Right ventricle myocardium inferior (tissue), 1 donor: ENCODE data around the gene NRARP. TPM values are rescaled to one million over a fixed set of nuclear protein-coding genes. Genes with fewer than 3 reads are reported as not detected.

Source experiments
- ATAC-seq: fragments of 200-7000 bp; cut with Tn5 transposase; one replicate; pipeline ENCODE4 v1.9.1; 2020; ENCODE audit warnings: mild to moderate bottlenecking, moderate library complexity
- DNase-seq: peaks from one replicate; pipeline ENCODE4 v3.0.0; 2021; ENCODE audit errors: missing footprints
- intact Hi-C: fragments of 100-400 bp; cut with DNase I; formaldehyde crosslinking; loops from one replicate; pipeline ENCODE4 v1.11.0; 2022
- total RNA-seq: library from RNA; stranded (reverse); fragmentation: NEBNext Ultra II Directional; extraction: Animal tissue kit (Norgen Biotek cat#: 25700); gene quantifications from one replicate; pipeline ENCODE4 v1.2.1, GENCODE V29; 2021
- donor health status: DM: no; HTN: yes; CAD: no; lungs with severe emphysema.

Gene NRARP
- total RNA-seq, 1 donor from 2014 or later = 4.7 TPM

- intact Hi-C loops = loop anchor here (10.0 kb wide), 1 partner anchor 232 kb away; no protein-coding TSS in a partner anchor
- no peak for DNase-seq
- ATAC-seq = no peak
Measured at GRCh38 chr9:137293094-137293481, 9.0 kb downstream of the NRARP start.

GRCh38 chr9:137286975-137287383 is 15.1 kb downstream of the NRARP start:
- intact Hi-C loops = loop anchor here (2.0 kb wide), 1 partner anchor 160 kb away; no protein-coding TSS in a partner anchor
- ATAC-seq (peak; percentile 71), DNase-seq (no peak)

- DNase-seq (no peak), ATAC-seq (no peak)
- intact Hi-C loops = no loop called here
Measured at GRCh38 chr9:137281345-137282116, 20.5 kb downstream of the NRARP start.

- DNase-seq (no peak), ATAC-seq (peak; percentile 14)
- intact Hi-C loops = no loop called here
Measured at GRCh38 chr9:137280474-137281344, 21.4 kb downstream of the NRARP start.

- DNase-seq (no peak), ATAC-seq (no peak)
- intact Hi-C loops = no loop called here
Measured at GRCh38 chr9:137279741-137280473, 22.2 kb downstream of the NRARP start.

GRCh38 chr9:137278721-137279711 is 23.1 kb downstream of the NRARP start:
- DNase-seq = no peak
- ATAC-seq = no peak
- intact Hi-C loops = no loop called here

GRCh38 chr9:137278061-137278701 is 23.9 kb downstream of the NRARP start:
- intact Hi-C loops = no loop called here
- ATAC-seq (peak; percentile 6), DNase-seq (peak; percentile 84)

GRCh38 chr9:137277329-137278041 is 24.6 kb downstream of the NRARP start, which contains the start of gene TOR4A:
Gene TOR4A (plus strand): TSS chr9:137277726. CDS start chr9:137278690, 964 bp downstream.
- peak; percentile 94 for DNase-seq
- peak; percentile 66 for ATAC-seq
- intact Hi-C loops = loop anchor here (2.0 kb wide), 1 partner anchor 37 kb away; the partner anchor contains the start of gene TUBB4B

- ATAC-seq (peak; percentile 74), DNase-seq (peak; percentile 90)
- intact Hi-C loops = loop anchor here (2.0 kb wide), 1 partner anchor 36 kb away; the partner anchor contains the start of gene TUBB4B
Measured at GRCh38 chr9:137276473-137277328, 25.4 kb downstream of the NRARP start.

- intact Hi-C loops = loop anchor here (2.0 kb wide), 1 partner anchor 35 kb away; the partner anchor contains the start of gene TUBB4B
- DNase-seq (no peak), ATAC-seq (no peak)
Measured at GRCh38 chr9:137275588-137276472, 26.2 kb downstream of the NRARP start.

GRCh38 chr9:137275203-137275587 is 26.9 kb downstream of the NRARP start:
- no peak for ATAC-seq
- DNase-seq = no peak
- intact Hi-C loops = no loop called here

GRCh38 chr9:137273611-137274320 is 28.3 kb downstream of the NRARP start:
- DNase-seq = no peak
- ATAC-seq = no peak
- intact Hi-C loops = no loop called here

GRCh38 chr9:137273095-137273490 is 29.0 kb downstream of the NRARP start:
- ATAC-seq = no peak
- DNase-seq = no peak
- intact Hi-C loops = no loop called here
